ENCODE results near the gene PSMD5. TPM values are rescaled to one million over a fixed set of nuclear protein-coding genes. Genes with fewer than 3 reads are reported as not detected.

The PSMD5 gene
- total and polyA plus RNA-seq, 2 of the 4 experiments (the other 2 are of a cell fraction) = 25.6 to 26.1 TPM

GRCh38 chr9:120876842-120877240, 34.1 kb upstream of the PSMD5 start, which contains the start of gene PHF19:
Gene PHF19, minus strand, starts transcription at chr9:120877188. Its CDS starts 2,447 bp downstream, at chr9:120874741.
- Histone ChIP-seq H2BK5ac (ENCODE audit: low read depth, low read length, poor library complexity, severe bottlenecking) (peak within 1 kb of the TSS; percentile 90), H2BK120ac (ENCODE audit: low read depth, low read length) (peak within 1 kb of the TSS; percentile 86), H3K9me3 (ENCODE audit: control insufficient read depth, insufficient read depth, low read length) (no peaks in the 10 kb centered on the region), H3K79me1 (ENCODE audit: low read depth in 1 of 2, low read length in 2 of 2) (peaks cover 19 to 45% of the 10 kb centered on the region in 2 experiments), H3K9me1 (ENCODE audit: insufficient read depth, low read length) (peaks cover 25% of the 10 kb centered on the region; the same call in 1 of the 2 replicates), H3K4ac (ENCODE audit: low read depth, low read length) (peak within 1 kb of the TSS; percentile 99), H3K27ac (ENCODE audit: insufficient read depth, low read length) (peak within 1 kb of the TSS; percentile 76), H3K56ac (ENCODE audit: extremely low read depth, insufficient read depth, low read length) (peak within 1 kb of the TSS; percentile 93), H3K14ac (replicated peaks; ENCODE audit: low read depth, low read length) (peak within 1 kb of the TSS; percentile 98), H2AK9ac (replicated peaks; ENCODE audit: low read depth, low read length, poor library complexity) (peak within 1 kb of the TSS; percentile 99), H3K4me2 (ENCODE audit: low read depth, low read length) (peak within 1 kb of the TSS; percentile 87), H3K27me3 (ENCODE audit: control insufficient read depth, insufficient read depth, low read length) (no peaks in the 10 kb centered on the region), H3K18ac (ENCODE audit: low read depth, low read length) (peak within 1 kb of the TSS; percentile 80), H3K9ac (ENCODE audit: low read depth, low read length) (peak within 1 kb of the TSS; percentile 94), H3K23ac (ENCODE audit: low read depth, low read length) (peak within 1 kb of the TSS; percentile 98), H4K5ac (ENCODE audit: low read depth, low read length) (peak within 1 kb of the TSS; percentile 48), H2AFZ (replicated peaks; ENCODE audit: low read length, poor library complexity) (peak within 1 kb of the TSS; percentile 93), H3K4me3 (ENCODE audit: insufficient read depth, low read depth, low read length) (peak within 1 kb of the TSS; percentile 59), H2AK5ac (ENCODE audit: low read depth, low read length) (peak within 1 kb of the TSS; percentile 99), H4K91ac (ENCODE audit: insufficient read depth, low read depth, low read length) (peak within 1 kb of the TSS; percentile 95), H2BK20ac (ENCODE audit: low read depth, low read length) (peak within 1 kb of the TSS; percentile 10), H4K20me1 (ENCODE audit: insufficient read depth, low read length) (no peaks in the 10 kb centered on the region), H2BK15ac (ENCODE audit: low read depth, low read length) (peak within 1 kb of the TSS; percentile 78), H3K4me1 (ENCODE audit: control insufficient read depth, insufficient read depth, low read length) (peaks cover 15% of the 10 kb centered on the region), H4K8ac (ENCODE audit: low read depth in 2 of 2, low read length in 2 of 2) (peak within 1 kb of the TSS; percentile 77 to 97), H3K36me3 (ENCODE audit: control insufficient read depth, insufficient read depth, low read length) (peaks cover 14% of the 10 kb centered on the region)
- dilution Hi-C loops (cut with HindIII; ENCODE audit: low sequenced_read_pairs, unreplicated experiment) (no loop called here), in situ Hi-C loops (cut with MboI; ENCODE audit: low sequenced_read_pairs) (no loop called here), intact Hi-C loops (cut with micrococcal nuclease) (loop anchor here (1.0 to 5.0 kb wide), 3 partner anchors 59 to 195 kb away; partner anchors contain the start of gene CNTRL)
- DNase-seq = no peak
- POLR2A ChIA-PET (ENCODE audit: unreplicated experiment) = no interaction called here
- no TSS peak for BruUV-seq (replicated peaks)
- peak; percentile 63 for TF ChIP-seq POLR2A (IDR thresholded peaks at IDR 0.05; ENCODE audit: low read depth, low read length)
- no peak for TF ChIP-seq CEBPB (IDR thresholded peaks at IDR 0.05; ENCODE audit: low read depth, low read length)
- ATAC-seq (ENCODE audit: low read depth) = peak; percentile 31
- CTCF ChIA-PET = no interaction called here
- WGBS, 2 experiments (ENCODE audit: extremely low coverage in 2 of 2, insufficient read length in 1 of 2) = 0% methylated on average over 1 of the region's 45 CpGs; no CpG with 5 or more reads in 1 of the 2 experiments

Data from IMR-90 (cell line).